RWPE1 (cell line): ENCODE results near the gene MAN2A2.

Experiments used
- CTCF ChIA-PET: fragments of 350-600 bp; sonication (Branson Sonifier 250); formaldehyde crosslinking; extraction: SDS; loops from one replicate; lab custom pipeline; 2021; lab: Yijun Ruan, JAX
- POLR2A ChIA-PET: fragments of 400-600 bp; formaldehyde crosslinking; extraction: SDS; loops from one replicate; lab custom pipeline; 2020; ENCODE audit warnings: antibody characterized with exemption; ENCODE audit not compliant: low non-redundant PET; lab: Yijun Ruan, JAX
- DNase-seq: peaks from one replicate; pipeline ENCODE4 v3.0.0; 2012; ENCODE audit warnings: low spot score
- H3K27ac ChIP-seq: fragments of 450-650 bp; 2 replicates; pipeline ENCODE4 v1.5.1; 2017
- CTCF ChIP-seq: fragments of 450-650 bp; conservative IDR thresholded peaks from 2 replicates; pipeline ENCODE4 v1.5.1; 2017; ENCODE audit warnings: low read depth, mild to moderate bottlenecking

MAN2A2 gene

DNA sequence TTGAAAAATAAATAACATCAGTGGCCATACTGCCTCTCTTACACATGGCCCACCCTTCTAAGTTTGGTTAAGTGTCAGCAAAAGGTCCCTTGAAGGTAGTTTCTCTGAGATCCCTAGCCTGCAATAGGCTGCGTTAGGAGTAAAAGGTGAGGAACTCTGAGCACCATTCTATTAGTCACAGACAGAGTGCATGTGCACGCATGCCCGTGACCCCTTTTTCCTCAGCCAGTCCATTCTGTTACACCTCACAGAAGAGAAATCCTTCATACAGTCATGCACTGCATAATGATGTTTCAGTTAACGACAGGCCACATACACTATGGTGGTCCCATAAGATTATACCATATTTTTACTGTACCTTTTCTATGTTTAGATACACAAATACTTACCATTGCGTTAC is 64.1 kb downstream of the MAN2A2 start:
- POLR2A ChIA-PET = interaction anchor here (0.6 kb wide), 1 partner anchor 14 kb away, joined by 3 read pairs; no protein-coding TSS in a partner anchor
- DNase-seq = no peak
- CTCF ChIA-PET = interaction anchor here (1.9 kb wide), 1 partner anchor 11 kb away, joined by 8 read pairs; no protein-coding TSS in a partner anchor
- no peak overlapping the region for H3K27ac ChIP-seq
- no peak for TF ChIP-seq CTCF

GRCh38 chr15:90968434-90968833 is 65.3 kb downstream of the MAN2A2 start:
- no peak overlapping the region for H3K27ac ChIP-seq
- ChIA-PET CTCF (interaction anchor here (0.6 to 1.9 kb wide), 3 partner anchors 12 to 514 kb away, joined by 5 to 8 read pairs (median 5); partner anchors contain the start of gene HDDC3), POLR2A (interaction anchor here (0.6 kb wide), 1 partner anchor 23 kb away, joined by 3 read pairs; no protein-coding TSS in a partner anchor)
- TF ChIP-seq CTCF = no peak
- DNase-seq = no peak

DNA sequence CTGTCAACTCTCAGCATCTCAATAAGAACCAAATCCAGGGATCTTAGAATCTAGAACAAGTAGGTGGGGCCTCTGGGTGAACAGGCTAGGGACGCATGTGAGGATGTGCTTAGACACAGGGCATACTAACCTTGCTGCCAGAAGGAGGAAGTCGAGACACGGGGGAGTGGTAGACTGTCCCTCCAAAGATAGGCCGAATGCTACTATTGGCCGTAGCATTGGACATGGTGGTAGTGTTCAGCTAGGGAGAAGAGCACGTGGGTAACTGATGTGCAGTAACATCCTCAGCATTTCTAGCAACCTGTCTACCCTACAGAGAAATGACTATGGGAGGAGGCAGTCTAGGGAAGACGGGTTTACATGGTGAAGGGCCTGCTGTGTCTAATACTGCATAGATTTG is 67.2 kb downstream of the MAN2A2 start:
- no peak overlapping the region for H3K27ac ChIP-seq
- POLR2A ChIA-PET = no interaction called here
- CTCF ChIA-PET = no interaction called here
- TF ChIP-seq CTCF = no peak
- no peak for DNase-seq

DNA sequence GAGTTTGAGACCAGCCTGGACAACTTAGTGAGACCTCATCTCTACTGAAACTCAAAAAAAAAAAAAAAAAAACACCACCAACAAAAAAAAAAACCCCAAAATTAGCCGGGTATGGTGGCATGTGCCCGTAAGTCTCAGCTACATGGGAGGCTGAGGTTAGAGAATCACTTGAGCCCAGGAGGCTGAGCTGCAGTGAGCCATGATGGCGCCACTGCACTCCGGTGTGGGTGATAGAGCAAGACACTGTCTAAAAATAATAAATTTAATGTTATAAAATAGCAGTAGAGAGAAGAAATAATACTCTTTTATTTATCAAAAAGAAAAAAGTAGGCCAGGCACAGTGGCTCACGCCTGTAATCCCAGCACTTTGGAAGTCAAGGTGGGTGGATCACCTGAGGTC is 69.0 kb downstream of the MAN2A2 start:
- ChIA-PET POLR2A (no interaction called here), CTCF (interaction anchor here (0.6 kb wide), 2 partner anchors 16 to 286 kb away, joined by 3 read pairs; no protein-coding TSS in a partner anchor)
- no peak for TF ChIP-seq CTCF
- H3K27ac ChIP-seq = no peak overlapping the region
- DNase-seq = no peak
